Effector CD4-positive, alpha-beta T cell (primary cell): ENCODE results near the gene ECM2.

Experiments
- DNase-seq: peaks from one replicate; pipeline ENCODE4 v3.0.0-alpha.2; 2020

ECM2 gene

GRCh38 chr9:92527832-92528521, 7.8 kb downstream of the ECM2 start:
- DNase-seq, result no peak

GRCh38 chr9:92527291-92527828, 8.4 kb downstream of the ECM2 start:
- no peak for DNase-seq

GRCh38 chr9:92525306-92525705, 10.5 kb downstream of the ECM2 start:
- no peak for DNase-seq

GRCh38 chr9:92524881-92525280, 10.9 kb downstream of the ECM2 start:
- no peak for DNase-seq

GRCh38 chr9:92522983-92523970, 12.5 kb downstream of the ECM2 start:
- DNase-seq, result no peak

- no peak for DNase-seq
Observed at GRCh38 chr9:92520837-92521236, 15.0 kb downstream of the ECM2 start.

GRCh38 chr9:92518199-92518598, 17.6 kb downstream of the ECM2 start:
- no peak for DNase-seq

GRCh38 chr9:92517046-92517445, 18.7 kb downstream of the ECM2 start:
- no peak for DNase-seq

- no peak for DNase-seq
Observed at GRCh38 chr9:92516521-92516920, 19.3 kb downstream of the ECM2 start.

GRCh38 chr9:92514635-92515034, 21.2 kb downstream of the ECM2 start:
- DNase-seq, result no peak

GRCh38 chr9:92513349-92513748, 22.4 kb downstream of the ECM2 start:
- DNase-seq, result no peak

- no peak for DNase-seq
Observed at GRCh38 chr9:92512622-92513021, 23.2 kb downstream of the ECM2 start.

GRCh38 chr9:92510747-92511146, 25.0 kb downstream of the ECM2 start:
- no peak for DNase-seq

GRCh38 chr9:92509050-92509449, 26.7 kb downstream of the ECM2 start:
- DNase-seq, result no peak

- DNase-seq, result no peak
Observed at GRCh38 chr9:92508018-92508820, 27.6 kb downstream of the ECM2 start.

GRCh38 chr9:92507496-92507895, 28.3 kb downstream of the ECM2 start:
- DNase-seq, result no peak

GRCh38 chr9:92507005-92507404, 28.8 kb downstream of the ECM2 start:
- no peak for DNase-seq

GRCh38 chr9:92506184-92506857, 29.5 kb downstream of the ECM2 start:
- DNase-seq, result no peak

- DNase-seq, result no peak
Observed at GRCh38 chr9:92504881-92505280, 30.9 kb downstream of the ECM2 start.

- DNase-seq, result no peak
Observed at GRCh38 chr9:92503156-92503555, 32.6 kb downstream of the ECM2 start.

- no peak for DNase-seq
Observed at GRCh38 chr9:92501671-92502393, 34.0 kb downstream of the ECM2 start.

- no peak for DNase-seq
Observed at GRCh38 chr9:92500725-92501124, 35.1 kb downstream of the ECM2 start.
